ENCODE measurements around the gene SKIC8.

The SKIC8 gene

DNA sequence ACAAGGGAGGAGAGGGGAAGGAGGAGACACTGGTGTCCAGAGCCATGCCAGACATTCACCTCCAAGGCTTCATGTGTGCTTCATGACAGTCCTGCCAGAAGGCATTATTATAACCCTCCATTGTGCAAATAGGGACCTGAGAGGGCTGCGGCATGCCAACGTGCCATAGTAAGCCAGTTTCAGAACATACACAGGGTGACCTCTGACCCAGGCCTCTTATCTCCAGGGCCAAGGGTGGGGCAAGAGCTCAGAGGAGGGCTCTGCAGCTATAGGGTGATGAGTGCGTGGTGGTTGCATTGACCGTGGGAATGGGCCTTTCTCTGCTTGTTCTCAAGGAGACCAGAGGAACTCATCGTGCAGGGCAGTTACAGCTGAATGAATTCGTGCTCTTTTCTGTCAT lies 55.3 kb downstream of the SKIC8 start:
- in situ Hi-C loops (cut with HindIII; ENCODE audit: low sequenced_read_pairs) = no loop called here
- TF ChIP-seq, protein P1, sequence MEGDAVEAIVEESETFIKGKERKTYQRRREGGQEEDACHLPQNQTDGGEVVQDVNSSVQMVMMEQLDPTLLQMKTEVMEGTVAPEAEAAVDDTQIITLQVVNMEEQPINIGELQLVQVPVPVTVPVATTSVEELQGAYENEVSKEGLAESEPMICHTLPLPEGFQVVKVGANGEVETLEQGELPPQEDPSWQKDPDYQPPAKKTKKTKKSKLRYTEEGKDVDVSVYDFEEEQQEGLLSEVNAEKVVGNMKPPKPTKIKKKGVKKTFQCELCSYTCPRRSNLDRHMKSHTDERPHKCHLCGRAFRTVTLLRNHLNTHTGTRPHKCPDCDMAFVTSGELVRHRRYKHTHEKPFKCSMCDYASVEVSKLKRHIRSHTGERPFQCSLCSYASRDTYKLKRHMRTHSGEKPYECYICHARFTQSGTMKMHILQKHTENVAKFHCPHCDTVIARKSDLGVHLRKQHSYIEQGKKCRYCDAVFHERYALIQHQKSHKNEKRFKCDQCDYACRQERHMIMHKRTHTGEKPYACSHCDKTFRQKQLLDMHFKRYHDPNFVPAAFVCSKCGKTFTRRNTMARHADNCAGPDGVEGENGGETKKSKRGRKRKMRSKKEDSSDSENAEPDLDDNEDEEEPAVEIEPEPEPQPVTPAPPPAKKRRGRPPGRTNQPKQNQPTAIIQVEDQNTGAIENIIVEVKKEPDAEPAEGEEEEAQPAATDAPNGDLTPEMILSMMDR (IDR thresholded peaks at IDR 0.05; ENCODE audit: low read depth, low read length) = no peak
- no peak for DNase-seq (ENCODE audit: low read depth, low spot score)
- H3K4me3 ChIP-seq (ENCODE audit: low read depth, low read length) = no peak overlapping the region

DNA sequence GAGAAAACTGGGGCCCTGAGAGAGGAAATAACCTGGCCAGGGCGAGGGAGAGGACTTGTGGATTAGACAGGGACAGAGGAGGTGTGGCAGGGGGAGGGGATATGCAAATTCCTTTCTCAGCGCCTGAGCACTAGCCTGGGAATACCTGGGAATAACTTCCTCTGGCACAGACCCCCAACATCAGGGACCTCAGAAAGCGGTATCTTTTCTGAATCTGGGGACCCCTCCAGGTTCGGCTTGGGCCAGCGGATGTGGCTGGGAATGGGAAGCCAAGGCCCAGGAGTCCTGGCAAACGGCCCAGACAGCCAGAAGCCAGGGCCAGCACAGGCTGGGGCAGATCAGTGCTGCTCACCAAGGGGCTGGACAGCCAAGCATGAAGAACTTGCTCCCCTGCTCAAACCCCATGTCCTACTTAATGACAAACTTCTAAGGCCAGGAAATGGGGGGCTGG lies 55.9 kb downstream of the SKIC8 start:
- TF ChIP-seq, protein P1 (IDR thresholded peaks at IDR 0.05; ENCODE audit: low read depth, low read length) = no peak
- in situ Hi-C loops (cut with HindIII; ENCODE audit: low sequenced_read_pairs) = no loop called here
- DNase-seq (ENCODE audit: low read depth, low spot score) = peak; percentile 54
- no peak overlapping the region for H3K4me3 ChIP-seq (ENCODE audit: low read depth, low read length)

DNA sequence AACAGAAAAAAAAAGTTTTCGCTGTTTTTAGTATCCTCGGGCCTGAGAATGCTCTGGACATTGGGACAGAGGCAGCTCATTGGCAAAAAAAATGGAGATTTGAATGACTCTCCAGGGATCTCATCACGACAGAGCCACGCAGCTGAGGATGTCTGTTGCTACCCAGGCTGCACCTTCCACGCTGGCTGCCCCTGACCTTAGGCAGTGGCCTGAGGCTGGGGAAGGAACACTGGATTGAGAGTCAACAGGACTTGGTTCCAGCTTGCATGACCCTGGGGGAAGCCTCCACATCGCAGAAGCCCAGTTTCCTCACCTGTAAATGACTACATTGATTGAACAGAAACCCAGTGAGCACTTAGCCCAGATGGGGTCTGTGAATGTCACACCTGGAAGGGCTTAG lies 56.4 kb downstream of the SKIC8 start:
- DNase-seq (ENCODE audit: low read depth, low spot score) = no peak
- in situ Hi-C loops (cut with HindIII; ENCODE audit: low sequenced_read_pairs) = no loop called here
- TF ChIP-seq, protein P1 (IDR thresholded peaks at IDR 0.05; ENCODE audit: low read depth, low read length) = no peak

DNA sequence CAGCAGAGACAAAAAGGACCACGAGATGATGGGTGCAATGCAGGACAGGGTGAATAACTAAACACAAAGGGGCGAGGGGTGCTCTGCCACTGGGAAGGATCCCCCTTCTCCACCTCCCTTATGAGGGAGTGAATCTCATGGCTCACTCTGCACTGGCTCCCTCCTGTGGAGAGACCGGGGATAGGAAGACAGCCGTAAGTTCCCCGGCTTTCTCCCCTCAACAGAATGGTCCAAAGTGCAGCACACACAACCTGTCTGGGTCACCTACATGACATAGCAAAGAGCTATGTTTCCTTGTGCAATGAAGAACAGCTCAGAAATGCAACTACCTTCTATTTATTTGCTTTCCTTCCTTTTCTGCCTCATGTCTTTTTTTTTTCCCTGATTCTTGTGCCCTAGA lies 57.3 kb downstream of the SKIC8 start:
- in situ Hi-C loops (cut with HindIII; ENCODE audit: low sequenced_read_pairs) = no loop called here
- DNase-seq (ENCODE audit: low read depth, low spot score) = no peak
- TF ChIP-seq, protein P1 (IDR thresholded peaks at IDR 0.05; ENCODE audit: low read depth, low read length) = peak; percentile 53
- H3K4me3 ChIP-seq (ENCODE audit: low read depth, low read length) = no peak overlapping the region

More for the DNA sequence above, 56.4 kb downstream of the SKIC8 start:
- no peak overlapping the region for H3K4me3 ChIP-seq (ENCODE audit: low read depth, low read length)

DNA sequence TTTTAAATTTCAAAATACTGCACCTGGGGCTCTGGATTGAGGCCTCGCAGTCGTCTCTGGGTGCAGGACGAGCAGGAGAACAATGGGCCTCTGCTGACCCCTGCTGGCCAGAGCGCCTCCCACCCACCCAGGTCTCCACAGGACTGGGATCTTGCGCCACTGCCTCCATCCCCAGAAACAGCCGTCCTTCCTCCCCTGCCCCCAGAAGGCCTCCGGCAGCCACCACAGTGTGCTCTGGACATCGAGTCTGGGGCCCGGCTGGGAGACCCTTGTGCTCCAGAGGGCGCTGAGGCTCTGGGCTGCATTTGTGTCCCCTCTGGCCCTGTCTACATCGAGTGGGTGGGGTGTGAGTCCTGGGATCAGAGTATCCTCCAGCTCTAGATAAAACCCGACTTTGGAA lies 58.4 kb downstream of the SKIC8 start:
- H3K4me3 ChIP-seq (ENCODE audit: low read depth, low read length) = no peak overlapping the region
- TF ChIP-seq, protein P1 (IDR thresholded peaks at IDR 0.05; ENCODE audit: low read depth, low read length) = peak; percentile 89
- in situ Hi-C loops (cut with HindIII; ENCODE audit: low sequenced_read_pairs) = no loop called here
- DNase-seq (ENCODE audit: low read depth, low spot score) = peak; percentile 64

DNA sequence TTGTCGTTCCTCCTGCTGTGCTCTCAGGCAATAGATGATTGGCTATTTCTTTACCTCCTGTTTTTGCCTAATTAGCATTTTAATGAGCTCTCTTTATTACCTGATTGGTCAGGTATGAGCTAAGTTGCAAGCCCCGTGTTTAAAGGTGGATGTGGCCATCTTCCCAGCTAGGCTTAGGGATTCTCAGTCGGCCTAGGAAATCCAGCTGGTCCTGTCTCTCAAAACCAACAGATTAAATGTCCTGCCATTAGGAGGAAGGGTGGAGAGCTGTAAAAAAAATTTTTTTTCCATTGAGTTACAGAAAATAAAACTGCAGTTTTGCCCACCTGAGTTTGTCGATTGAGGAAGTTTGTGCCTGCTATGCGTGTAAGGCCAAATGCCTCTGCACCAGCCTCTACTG lies 59.6 kb downstream of the SKIC8 start:
- no peak overlapping the region for H3K4me3 ChIP-seq (ENCODE audit: low read depth, low read length)
- TF ChIP-seq, protein P1 (IDR thresholded peaks at IDR 0.05; ENCODE audit: low read depth, low read length) = no peak
- DNase-seq (ENCODE audit: low read depth, low spot score) = no peak
- in situ Hi-C loops (cut with HindIII; ENCODE audit: low sequenced_read_pairs) = no loop called here

DNA sequence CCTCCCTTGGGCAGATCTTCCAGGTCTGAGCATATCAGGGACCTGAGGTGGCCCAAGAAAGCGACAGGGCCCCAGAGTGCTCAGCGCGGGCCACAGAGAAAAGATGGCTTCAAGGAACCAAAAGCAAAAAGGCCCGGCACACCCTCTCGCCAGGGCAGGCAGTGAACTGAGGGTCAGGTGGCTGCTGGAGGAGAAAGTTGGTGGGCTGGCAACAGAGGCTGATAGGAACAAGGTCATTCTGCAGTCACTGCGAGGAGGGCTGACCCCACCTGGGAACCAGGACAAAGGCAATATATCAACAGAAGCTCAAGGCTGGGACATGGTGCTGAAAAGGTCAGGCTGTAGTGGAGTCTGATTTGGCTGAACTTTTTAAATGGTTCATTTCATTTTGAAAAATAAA lies 62.3 kb downstream of the SKIC8 start:
- H3K4me3 ChIP-seq (ENCODE audit: low read depth, low read length) = no peak overlapping the region
- no peak for DNase-seq (ENCODE audit: low read depth, low spot score)
- TF ChIP-seq, protein P1 (IDR thresholded peaks at IDR 0.05; ENCODE audit: low read depth, low read length) = no peak
- in situ Hi-C loops (cut with HindIII; ENCODE audit: low sequenced_read_pairs) = no loop called here
